NCI-H2029 (cell line): ENCODE results near the gene STK26.
A peak's percentile ranks its signal among the peaks of the same experiment; 100 is the strongest.
"Not testable (repeated sequence)": the region's sequence is repeated elsewhere in the genome, so short reads cannot be mapped to it uniquely, and the experiment has no call there.

ENCODE experiments used
- DNase-seq: peaks from one replicate; lab custom pipeline; 2025; lab: John Stamatoyannopoulos, UW

STK26 gene

GRCh38 chrX:132094164-132094563 lies 71.1 kb downstream of the STK26 start:
- DNase-seq: no peak

DNA sequence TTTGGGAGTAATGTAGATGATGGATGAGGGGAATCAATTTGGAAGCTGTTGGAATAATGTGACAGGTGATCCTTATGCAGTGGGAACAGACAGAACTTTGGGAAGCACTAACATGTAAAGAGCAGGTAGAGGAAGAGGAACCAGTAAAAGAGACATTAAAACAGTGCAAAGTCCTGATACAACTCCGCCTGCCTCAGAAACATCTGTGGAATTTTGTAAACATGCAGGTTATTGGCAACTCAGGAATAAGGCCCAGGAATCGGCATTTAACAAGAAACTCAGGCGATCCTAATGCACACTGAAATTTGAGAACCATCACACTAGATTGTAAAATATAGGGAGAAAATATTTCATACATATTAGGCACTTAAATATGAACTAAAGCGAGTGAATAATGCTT lies 75.6 kb downstream of the STK26 start:
- DNase-seq: not testable (repeated sequence)

DNA sequence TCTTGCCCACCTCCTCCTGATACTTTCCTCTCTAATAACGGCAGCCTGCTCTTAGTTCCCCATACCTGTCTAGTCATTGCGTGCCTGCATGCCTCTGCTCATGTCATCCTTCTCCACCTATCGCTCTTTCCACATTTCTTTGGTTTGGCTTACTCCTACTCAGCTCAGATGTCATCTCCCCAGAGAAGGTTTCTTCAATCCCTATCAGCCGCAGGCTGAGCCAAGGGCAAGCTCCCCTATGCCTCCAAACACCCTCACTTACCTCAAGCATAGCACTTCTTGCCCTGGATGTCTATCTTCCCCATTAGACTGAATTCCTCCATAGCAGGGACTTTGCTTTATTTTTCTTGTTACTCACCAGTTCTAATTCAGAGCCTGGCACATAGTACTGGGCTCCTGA lies 78.1 kb downstream of the STK26 start:
- no peak for DNase-seq

DNA sequence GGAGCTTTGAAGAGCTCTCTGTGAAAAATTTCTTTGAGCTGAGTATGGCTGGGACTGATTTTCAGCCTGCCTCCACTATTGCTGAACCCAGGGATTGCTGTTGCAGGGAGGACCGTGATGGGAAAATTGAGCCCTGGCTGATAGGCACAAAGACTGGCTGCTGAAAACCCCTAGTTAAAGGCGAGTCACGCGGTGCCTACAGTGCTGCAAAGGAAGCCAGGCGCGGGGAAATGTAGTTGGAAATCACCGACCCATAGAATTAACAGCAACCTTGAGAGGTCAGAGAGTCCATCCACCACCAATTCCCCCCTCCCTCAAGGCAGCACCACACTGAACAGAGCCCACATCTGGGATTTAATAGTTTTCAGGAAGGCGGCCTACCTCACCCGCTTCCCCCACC lies 78.7 kb downstream of the STK26 start:
- no peak for DNase-seq

- DNase-seq: no peak
Observed at GRCh38 chrX:132107291-132107690, 84.2 kb downstream of the STK26 start.

DNA sequence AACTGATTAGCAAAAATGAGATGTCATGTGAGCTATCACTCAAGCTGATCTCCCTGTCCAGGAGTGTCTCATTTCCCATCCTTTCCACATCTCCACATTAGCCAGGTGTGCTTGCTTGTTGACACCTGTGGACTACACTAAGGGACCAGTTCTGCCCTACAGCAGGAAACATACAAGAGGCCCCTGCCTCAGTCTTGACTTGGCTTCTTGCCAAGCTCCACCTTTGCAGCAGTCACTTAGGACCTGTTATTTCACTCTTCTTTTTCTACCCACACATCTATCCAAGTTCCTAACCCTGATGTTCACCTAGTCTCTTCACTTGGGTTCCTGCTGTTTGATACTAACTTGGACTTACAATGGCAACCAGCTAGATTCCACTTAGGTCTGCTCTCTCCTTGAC lies 91.5 kb downstream of the STK26 start:
- DNase-seq: peak; percentile 13

GRCh38 chrX:132115792-132116191 lies 92.7 kb downstream of the STK26 start:
- no peak for DNase-seq

- no peak for DNase-seq
Observed at GRCh38 chrX:132118358-132118757, 95.3 kb downstream of the STK26 start.

DNA sequence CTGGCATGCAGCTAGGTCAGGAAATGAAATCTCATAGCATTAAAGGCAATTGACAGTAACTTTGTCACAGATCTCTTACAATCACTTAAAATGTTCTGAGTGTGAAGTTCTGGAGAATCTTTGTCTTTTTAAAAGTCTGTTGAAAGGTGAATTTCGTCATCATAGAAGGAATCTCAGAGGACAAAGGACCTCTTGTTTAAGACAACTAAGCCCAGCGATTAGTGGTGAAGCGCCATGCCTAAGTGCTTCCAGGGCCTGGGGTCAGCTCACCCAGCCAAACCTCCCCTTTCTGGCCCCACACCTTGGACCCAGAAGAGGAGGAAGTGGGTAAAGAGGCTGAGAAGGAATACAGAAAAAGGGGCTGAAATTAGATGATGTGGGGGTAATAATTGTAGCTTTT lies 96.2 kb downstream of the STK26 start:
- no peak for DNase-seq

DNA sequence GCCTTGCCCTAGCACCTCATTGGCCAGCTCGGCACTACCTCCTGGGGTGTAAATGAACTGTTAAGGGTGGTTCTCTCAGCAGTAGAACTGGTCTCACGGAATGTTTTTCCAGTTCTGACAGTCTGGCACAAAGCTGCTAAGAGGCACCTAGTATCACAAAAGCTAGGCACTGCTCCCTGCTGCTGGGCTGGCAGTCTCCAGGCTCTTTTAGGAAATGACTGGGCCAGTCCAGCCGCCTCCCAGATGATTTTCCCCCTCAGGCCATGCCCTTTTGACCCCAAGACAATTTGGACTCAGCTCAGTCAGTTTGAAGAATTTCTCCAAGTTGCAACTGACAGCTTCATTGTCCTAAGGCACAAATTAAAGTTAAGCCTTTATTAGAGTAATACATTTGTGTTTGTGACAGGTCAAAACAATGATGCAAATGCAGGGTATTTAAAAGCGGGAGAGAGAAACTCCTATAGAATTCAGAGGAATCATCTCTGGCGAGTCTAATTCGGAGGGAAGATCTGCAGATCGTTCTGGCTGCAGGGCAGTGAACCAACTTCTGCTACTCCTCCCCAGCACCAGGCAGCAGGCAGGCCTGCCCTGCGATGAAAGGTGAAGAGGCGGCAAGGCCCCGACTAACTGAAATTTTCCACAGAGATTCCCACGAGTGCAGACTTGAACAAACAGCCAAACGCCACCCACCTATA lies 96.9 kb downstream of the STK26 start:
- no peak for DNase-seq

- DNase-seq: no peak
Observed at GRCh38 chrX:132120913-132121312, 97.8 kb downstream of the STK26 start.
